NCI-H1694 (cell line): ENCODE data around the gene POMGNT2.

Source experiments
- DNase-seq: peaks from one replicate; lab custom pipeline; 2025; lab: John Stamatoyannopoulos, UW

Gene POMGNT2

DNA sequence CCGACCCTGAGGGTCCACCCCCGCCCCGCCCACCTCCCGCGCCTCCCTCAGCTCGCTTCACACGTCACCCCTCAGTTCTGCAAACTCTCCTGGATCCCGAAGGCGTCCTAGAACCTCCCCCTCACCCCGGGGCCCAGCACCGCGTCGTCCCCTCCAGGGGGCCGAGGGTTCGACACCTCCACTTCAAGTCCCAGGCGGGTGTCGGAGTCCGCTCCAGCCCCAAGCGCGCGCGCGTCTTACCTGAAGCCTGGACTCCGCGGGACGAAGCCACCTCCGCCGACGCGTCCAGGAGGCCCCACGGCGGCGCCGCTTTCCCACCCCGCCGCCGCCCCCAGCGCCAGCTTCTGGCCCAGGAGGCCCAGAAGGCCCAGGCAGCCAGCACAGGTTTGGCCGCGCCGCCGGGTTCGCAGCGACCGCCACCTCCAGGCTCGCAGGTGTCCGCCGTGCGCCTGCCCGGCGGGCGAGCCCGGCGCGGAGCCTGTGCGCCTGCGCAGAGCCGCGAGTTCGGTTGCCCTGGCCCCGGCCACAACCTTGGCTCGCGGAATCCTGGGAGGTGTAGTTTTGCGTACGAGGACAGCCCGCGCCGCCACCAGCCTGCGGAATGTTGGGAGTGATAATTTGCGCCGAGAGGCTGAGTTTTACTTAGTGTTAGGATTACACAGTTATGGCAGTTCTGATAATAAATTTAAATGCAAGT lies at the start of gene POMGNT2:
POMGNT2 (minus strand) TSS at position 484 of the 697 bp plus-strand sequence. CDS start 24,648 bp downstream, outside the sequence.
- DNase-seq: peak; percentile 22

GRCh38 chr3:43154980-43155379 lies 49.1 kb upstream of the POMGNT2 start:
- DNase-seq: no peak

- DNase-seq: peak; percentile 5
Measured at GRCh38 chr3:43153216-43154083, 47.6 kb upstream of the POMGNT2 start.

- no peak for DNase-seq
Measured at GRCh38 chr3:43152649-43153048, 46.8 kb upstream of the POMGNT2 start.

DNA sequence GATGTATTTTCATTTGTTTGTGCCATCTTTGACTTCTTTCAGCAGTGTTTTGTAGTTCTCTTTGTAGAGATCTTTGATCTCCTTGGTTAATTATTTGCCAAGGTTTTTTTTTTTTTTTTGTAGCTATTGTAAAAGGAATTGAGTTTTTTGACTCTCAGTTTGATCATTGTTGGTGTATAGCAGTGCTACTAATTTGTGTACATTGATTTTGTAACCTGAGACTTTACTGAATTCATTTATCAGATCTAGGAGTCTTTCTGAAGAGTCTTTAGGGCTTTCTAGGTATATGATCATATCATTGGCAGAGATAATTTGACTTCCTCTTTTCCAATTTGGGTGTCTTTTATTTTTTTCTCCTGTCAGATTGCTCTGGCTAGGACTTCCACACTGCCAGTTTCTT lies 42.2 kb upstream of the POMGNT2 start:
- no peak for DNase-seq

DNA sequence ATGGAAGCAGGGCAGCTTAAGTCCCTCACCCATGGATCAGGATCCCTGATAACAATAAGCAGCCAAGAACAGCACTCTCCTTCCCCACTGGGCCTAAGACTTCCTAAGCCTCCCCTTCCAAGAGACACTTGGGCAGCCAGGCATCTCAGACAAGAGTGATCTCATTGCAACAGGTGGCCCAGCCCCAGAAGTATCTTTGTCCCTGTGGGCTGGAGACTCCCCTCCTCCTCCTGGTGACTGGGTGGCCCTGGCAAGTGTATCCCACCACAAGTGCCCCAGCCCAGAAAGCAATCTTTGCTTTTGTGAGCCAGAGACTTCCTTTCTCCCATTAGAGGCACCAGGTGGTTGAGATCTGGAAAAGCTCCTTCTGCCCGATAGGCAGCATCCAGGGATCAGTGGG lies 40.7 kb upstream of the POMGNT2 start:
- no peak for DNase-seq

GRCh38 chr3:43144761-43145490 lies 39.0 kb upstream of the POMGNT2 start:
- no peak for DNase-seq

GRCh38 chr3:43142472-43142871 lies 36.6 kb upstream of the POMGNT2 start:
- no peak for DNase-seq

- DNase-seq: no peak
Measured at GRCh38 chr3:43138488-43139231, 32.8 kb upstream of the POMGNT2 start.

GRCh38 chr3:43132870-43133636 lies 27.2 kb upstream of the POMGNT2 start:
- DNase-seq: no peak

GRCh38 chr3:43132193-43132592 lies 26.3 kb upstream of the POMGNT2 start:
- DNase-seq: no peak

DNA sequence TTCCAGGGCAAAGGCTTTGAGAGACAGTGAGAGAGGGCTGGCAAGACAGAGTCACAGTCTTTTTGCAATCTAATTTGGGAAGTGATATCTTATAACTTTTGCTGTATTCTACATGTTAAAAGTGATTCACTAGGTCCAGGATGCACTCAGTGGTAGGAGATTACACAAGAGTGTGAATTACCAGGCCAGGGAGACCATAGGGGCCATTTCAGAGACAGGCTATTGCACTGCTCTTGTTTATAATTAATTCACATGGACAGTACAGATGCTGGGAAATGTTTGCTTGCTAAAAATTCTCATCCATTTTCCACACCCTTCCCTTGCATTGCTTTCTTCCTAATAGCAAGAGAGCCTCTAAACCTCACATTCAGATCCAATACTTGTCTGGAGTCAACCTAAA lies 22.6 kb upstream of the POMGNT2 start:
- DNase-seq: no peak

DNA sequence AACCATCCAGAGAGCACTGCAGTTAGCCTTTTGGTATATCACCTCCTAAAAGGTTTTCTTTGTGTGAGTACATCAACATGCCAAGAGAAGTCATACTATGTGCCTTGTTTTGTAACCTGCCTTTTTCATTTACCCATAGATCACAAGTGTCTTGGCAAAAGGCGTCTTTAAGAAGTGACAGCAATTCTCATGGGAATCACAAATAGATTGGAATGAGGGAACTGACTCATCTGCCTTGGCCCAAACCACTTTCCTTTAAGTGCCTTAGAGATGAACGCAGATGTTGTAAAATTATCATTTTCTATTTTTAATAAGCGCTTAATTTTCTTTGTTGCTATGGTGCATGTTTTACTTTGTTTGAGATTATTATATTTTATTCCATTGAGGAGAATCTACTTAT lies 20.7 kb upstream of the POMGNT2 start:
- no peak for DNase-seq

DNA sequence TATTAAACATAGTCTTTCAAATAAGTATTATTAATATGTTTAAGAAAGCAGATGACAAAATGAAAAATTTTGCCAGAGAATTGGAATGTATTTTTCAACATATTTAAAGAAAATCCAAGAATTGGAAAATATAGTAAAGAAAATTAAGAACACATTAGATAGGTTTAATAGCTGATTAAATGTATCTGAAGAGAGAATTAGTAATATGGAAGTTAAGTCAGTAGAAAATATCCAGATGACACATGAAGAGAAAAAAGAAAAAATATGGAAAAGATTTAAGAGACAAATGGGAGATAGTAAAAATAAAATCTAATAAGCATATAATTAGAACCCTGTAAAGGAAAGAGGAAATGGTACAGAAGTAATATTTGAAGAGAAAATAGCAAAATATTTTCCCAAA lies 18.0 kb upstream of the POMGNT2 start:
- no peak for DNase-seq

DNA sequence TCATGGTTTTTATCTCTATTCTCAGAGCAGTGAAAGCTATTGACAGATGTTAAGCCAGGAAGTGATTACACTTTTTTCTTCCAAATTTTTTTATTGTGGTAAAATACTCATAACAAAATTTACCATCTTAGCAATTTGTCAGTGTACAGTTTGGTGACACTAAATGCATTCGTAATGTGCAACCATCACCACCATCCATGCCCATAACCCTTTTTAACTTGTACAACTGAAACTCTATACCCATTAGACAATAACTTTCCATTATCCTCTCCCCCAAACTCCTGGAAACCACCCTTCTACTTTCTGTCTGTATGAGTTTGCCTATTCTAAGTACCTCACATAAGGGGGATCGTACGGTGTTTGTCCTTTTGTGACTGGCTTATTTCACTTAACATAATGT lies 15.1 kb upstream of the POMGNT2 start:
- no peak for DNase-seq

DNA sequence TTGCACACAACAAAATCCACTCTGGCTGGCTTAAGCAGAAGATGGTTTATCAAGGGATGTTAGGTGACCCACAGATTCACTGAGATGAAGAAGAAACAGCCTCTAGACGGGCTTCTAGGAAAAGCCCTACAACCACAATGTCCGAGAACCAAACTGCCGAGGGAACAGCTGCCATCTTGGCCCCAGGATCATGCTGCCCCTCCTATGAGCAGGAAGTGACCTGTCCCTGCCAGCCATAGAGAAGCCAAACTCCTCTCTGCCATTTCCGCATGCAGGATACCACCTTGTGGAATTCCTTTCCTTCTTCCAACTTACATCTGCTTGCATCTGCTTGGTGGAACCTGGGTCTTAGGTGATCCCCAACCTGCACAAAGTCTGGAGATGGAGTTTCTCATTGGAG lies 11.4 kb upstream of the POMGNT2 start:
- DNase-seq: no peak

DNA sequence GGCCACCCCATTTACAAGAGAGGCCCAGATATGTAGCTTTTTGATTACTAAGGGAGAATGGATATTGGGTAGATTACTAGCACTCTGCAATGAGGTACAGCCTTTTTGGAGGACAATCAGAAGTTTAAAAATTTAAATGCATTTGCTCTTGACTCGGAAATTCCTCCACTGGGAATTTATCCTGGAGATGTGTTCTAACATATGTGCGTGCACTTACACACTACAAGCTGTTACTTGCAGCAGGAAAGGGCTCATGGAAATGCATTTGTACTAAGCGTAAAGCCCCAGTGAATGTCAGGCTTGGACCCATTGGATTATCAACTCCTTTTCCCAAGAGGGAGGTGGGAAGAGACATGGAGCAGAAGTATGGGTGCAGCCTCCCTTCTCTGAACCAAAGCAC lies 7.8 kb upstream of the POMGNT2 start:
- DNase-seq: no peak

- DNase-seq: no peak
Measured at GRCh38 chr3:43106293-43106628, 382 bp upstream of the POMGNT2 start.

DNA sequence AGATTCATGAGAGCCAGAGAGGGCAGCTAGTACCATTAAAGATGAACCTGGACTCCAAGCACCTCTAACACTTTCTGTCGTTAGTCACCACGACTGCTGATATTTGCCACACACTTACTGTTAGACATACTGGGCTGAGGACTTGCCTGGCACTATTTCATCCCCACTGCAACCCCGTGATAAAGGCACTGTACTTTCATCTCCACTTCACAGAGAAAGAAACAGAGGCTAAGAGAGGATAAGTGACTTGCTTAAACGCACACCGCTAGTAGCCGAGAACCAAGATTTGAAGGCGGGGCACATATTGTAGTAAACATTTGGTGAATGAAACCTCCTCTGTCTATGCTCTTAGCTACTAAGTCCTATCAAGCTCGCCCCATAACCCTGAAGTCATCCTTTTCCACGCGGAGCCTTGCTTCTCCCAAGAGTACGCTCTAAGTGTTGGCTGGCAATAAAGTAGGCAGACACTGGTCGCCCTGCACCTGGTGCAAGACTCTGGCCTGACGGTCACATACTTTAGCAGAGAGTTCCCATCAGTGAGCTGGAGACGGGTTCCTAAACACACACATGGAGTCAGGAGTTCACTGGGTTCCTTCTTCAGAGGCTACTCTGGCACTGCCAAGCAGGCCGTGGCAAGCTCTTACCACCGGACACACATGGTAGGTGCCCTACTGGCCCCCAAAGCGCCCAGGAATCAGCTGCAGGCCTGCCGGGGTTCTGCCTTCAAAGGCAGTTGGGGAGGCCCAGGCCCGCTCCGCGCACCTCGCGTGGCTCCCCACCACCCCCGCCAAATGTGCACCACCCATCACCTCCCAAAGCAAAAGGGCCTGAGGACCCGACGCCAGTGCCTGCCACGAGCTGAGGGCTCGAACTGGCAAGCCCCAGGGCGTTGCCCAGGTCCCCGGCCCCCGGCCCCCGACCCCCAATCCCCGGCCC lies 951 bp downstream of the POMGNT2 start:
- DNase-seq: no peak

- no peak for DNase-seq
Measured at GRCh38 chr3:43104039-43104438, 1.8 kb downstream of the POMGNT2 start.
